HepG2 (cell line): ENCODE data around the gene CREB3. TPM values are rescaled to one million over a fixed set of nuclear protein-coding genes. Genes with fewer than 3 reads are reported as not detected.

Experiments used
- ATAC-seq: fragments of 200-7000 bp; cut with Tn5 transposase; 3 replicates; pipeline ENCODE4 v1.9.1; 2020; ENCODE audit warnings: mild to moderate bottlenecking, moderate library complexity
- BruUV-seq: library from RNA; stranded (reverse); fragments of 400-500 nt; replicated peaks from 2 replicates; lab custom pipeline; 2021; lab: Mats Ljungman, UMichigan
- CTCF ChIA-PET: fragments of 300-600 bp; formaldehyde crosslinking; extraction: SDS; loops from one replicate; lab custom pipeline; 2021; ENCODE audit warnings: low total read pairs, inconsistent platforms, low intra/inter-chr PET ratio; lab: Yijun Ruan, JAX
- POLR2A ChIA-PET: fragments of 350-600 bp; sonication (Branson Sonifier 250); formaldehyde crosslinking; loops from one replicate; lab custom pipeline; 2020; ENCODE audit warnings: antibody characterized with exemption, inconsistent platforms; lab: Yijun Ruan, JAX
- DNase-seq: peaks from one replicate; pipeline ENCODE4 v3.0.0-alpha.2; 2015; ENCODE audit warnings: low spot score
- FAIRE-seq: peaks from 3 replicates; lab custom pipeline; 2011; peaks lifted over from hg19 to GRCh38; lab: Jason Lieb, UNC
- H2AFZ ChIP-seq: one replicate; pipeline ENCODE4 v1.6.1; 2011; ENCODE audit warnings: low read length, inconsistent platforms
- H3K27ac ChIP-seq: fragments of 300-600 bp; 3 replicates; pipeline ENCODE4 v1.8.0; 2011; ENCODE audit warnings: mixed run types, mild to moderate bottlenecking, mixed read lengths, low read length, inconsistent platforms; ENCODE audit not compliant: insufficient read depth; ENCODE audit errors: extremely low read length
- H3K27me3 ChIP-seq, 2 experiments: fragments of 200-600 bp in 1 of 2; 2 replicates in 1 of 2; 3 replicates in 1 of 2; pipeline versions ENCODE4 v1.6.0 to v1.8.0; 2011; ENCODE audit warnings: low read length in 2 of 2, mild to moderate bottlenecking in 2 of 2, moderate library complexity in 2 of 2, inconsistent platforms in 1 of 2; ENCODE audit not compliant: insufficient read depth in 2 of 2, control insufficient read depth in 1 of 2
- H3K36me3 ChIP-seq, 2 experiments: fragments of 200-600 bp in 1 of 2; replicated peaks in 1 of 2; 2 replicates in 1 of 2; 3 replicates in 1 of 2; pipeline versions ENCODE4 v1.5.1 to v1.8.0; 2011; ENCODE audit warnings: low read length in 2 of 2, inconsistent platforms in 1 of 2; ENCODE audit not compliant: insufficient read depth in 2 of 2, control insufficient read depth in 1 of 2
- H3K4me1 ChIP-seq: 2 replicates; pipeline ENCODE4 v1.5.1; 2012; ENCODE audit warnings: low read length, inconsistent platforms; ENCODE audit not compliant: insufficient read depth
- H3K4me2 ChIP-seq: 2 replicates; pipeline ENCODE4 v1.6.0; 2011; ENCODE audit warnings: low read depth, low read length, inconsistent platforms
- H3K4me3 ChIP-seq, 3 experiments: fragments of 200-600 bp in 1 of 3; sonication (generic), shearing (Covaris generic) in 1 of 3; replicated peaks in 1 of 3; 2 replicates each; pipeline ENCODE4 v1.5.1; 2011 to 2016; ENCODE audit warnings: low read length in 3 of 3, inconsistent platforms in 2 of 3, low read depth in 2 of 3, mild to moderate bottlenecking in 2 of 3, control low read depth in 1 of 3, mixed read lengths in 1 of 3; ENCODE audit not compliant: insufficient read depth in 1 of 3
- H3K79me2 ChIP-seq: one replicate; pipeline ENCODE4 v1.6.1; 2011; ENCODE audit warnings: low read length, inconsistent platforms; ENCODE audit not compliant: insufficient read depth
- H3K9ac ChIP-seq: 2 replicates; pipeline ENCODE4 v1.6.0; 2011; ENCODE audit warnings: mild to moderate bottlenecking, low read depth, low read length, inconsistent platforms; ENCODE audit not compliant: insufficient read depth
- H3K9me3 ChIP-seq: 2 replicates; pipeline ENCODE4 v1.5.1; 2012; ENCODE audit warnings: mild to moderate bottlenecking, low read length
- H4K20me1 ChIP-seq: 2 replicates; pipeline ENCODE4 v1.6.0; 2011; ENCODE audit warnings: inconsistent platforms, mild to moderate bottlenecking, low read length, moderate library complexity; ENCODE audit not compliant: insufficient read depth
- ADNP ChIP-seq: sonication (generic); formaldehyde crosslinking; IDR thresholded peaks from 2 replicates; pipeline ENCODE4 v1.4.0; 2020; ENCODE audit warnings: missing genetic modification reagents
- ARNT ChIP-seq: fragments of 450-650 bp; IDR thresholded peaks from 2 replicates; pipeline ENCODE4 v1.6.1; 2017
- ARNTL ChIP-seq: sonication (generic); formaldehyde crosslinking; IDR thresholded peaks from 2 replicates; pipeline ENCODE4 v1.4.0; 2020; ENCODE audit warnings: mild to moderate bottlenecking, missing genetic modification reagents
- BCL6 ChIP-seq: IDR thresholded peaks from 2 replicates; pipeline ENCODE4 v1.6.1; 2016; ENCODE audit warnings: missing genetic modification reagents, missing compliant biosample characterization
- BHLHE40 ChIP-seq: IDR thresholded peaks from 2 replicates; pipeline ENCODE4 v1.6.1; 2011; ENCODE audit warnings: low read length, improper control_type of control experiment
- KMT2B ChIP-seq: IDR thresholded peaks from 2 replicates; pipeline ENCODE4 v1.6.1; 2016; ENCODE audit warnings: missing genetic modification reagents, missing compliant biosample characterization
- NONO ChIP-seq, 2 experiments: fragments of 450-650 bp in 1 of 2; sonication (generic) in 1 of 2; formaldehyde crosslinking in 1 of 2; IDR thresholded peaks in 1 of 2; conservative IDR thresholded peaks in 1 of 2; 2 replicates each; pipeline versions ENCODE4 v1.6.1 to v1.8.0; 2017 to 2022; ENCODE audit warnings: mild to moderate bottlenecking in 1 of 2, missing genetic modification reagents in 1 of 2, moderate library complexity in 1 of 2
- PBX3 ChIP-seq: sonication (generic); formaldehyde crosslinking; IDR thresholded peaks from 2 replicates; pipeline ENCODE4 v1.8.1; 2023; ENCODE audit warnings: missing genetic modification reagents, inconsistent platforms, borderline replicate concordance
- RCOR2 ChIP-seq: IDR thresholded peaks from 2 replicates; pipeline ENCODE4 v1.6.1; 2016; ENCODE audit warnings: missing biosample characterization, missing genetic modification reagents
- SMC3 ChIP-seq: IDR thresholded peaks from 2 replicates; pipeline ENCODE4 v1.6.1; 2011; ENCODE audit warnings: low read length, improper control_type of control experiment
- SNAI1 ChIP-seq: sonication (generic); formaldehyde crosslinking; IDR thresholded peaks from 2 replicates; pipeline ENCODE4 v1.5.0; 2020; ENCODE audit warnings: mild to moderate bottlenecking, missing genetic modification reagents, borderline replicate concordance
- TAF1 ChIP-seq: sonication (generic); formaldehyde crosslinking; IDR thresholded peaks from 2 replicates; pipeline ENCODE4 v1.4.0; 2020; ENCODE audit warnings: missing genetic modification reagents
- TBL1XR1 ChIP-seq: fragments of 150-350 bp; IDR thresholded peaks from 2 replicates; pipeline ENCODE4 v1.6.1; 2014; ENCODE audit warnings: borderline replicate concordance, low read length; ENCODE audit not compliant: partially characterized antibody
- ZFP36L1 ChIP-seq: sonication (generic); formaldehyde crosslinking; IDR thresholded peaks from 2 replicates; pipeline ENCODE4 v1.8.0; 2022; ENCODE audit warnings: mild to moderate bottlenecking, missing genetic modification reagents, moderate library complexity
- ZNF256 ChIP-seq: sonication (generic); formaldehyde crosslinking; conservative IDR thresholded peaks from 2 replicates; pipeline ENCODE4 v1.4.0; 2020; ENCODE audit warnings: missing genetic modification reagents
- ZNF280B ChIP-seq: sonication (generic); formaldehyde crosslinking; IDR thresholded peaks from 2 replicates; pipeline ENCODE4 v1.5.0; 2020; ENCODE audit warnings: missing genetic modification reagents, mild to moderate bottlenecking, borderline replicate concordance
- ZNF383 ChIP-seq: sonication (generic); formaldehyde crosslinking; IDR thresholded peaks from 2 replicates; pipeline ENCODE4 v1.4.0; 2020; ENCODE audit warnings: missing genetic modification reagents, mild to moderate bottlenecking, borderline replicate concordance
- ZNF549 ChIP-seq: sonication (generic); formaldehyde crosslinking; IDR thresholded peaks from 2 replicates; pipeline ENCODE4 v1.5.0; 2020; ENCODE audit warnings: missing genetic modification reagents
- WGBS: methylation state at CpG from one replicate; pipeline ENCODE4 v1.1.6; 2017; ENCODE audit warnings: low lambda C conversion rate; 5-methylcytosine and 5-hydroxymethylcytosine counted together
- in situ Hi-C: cut with HindIII; loops from 2 replicates; pipeline ENCODE4 v1.10.0; 2017; ENCODE audit warnings: low pct_unique_long_range_greater_than_20kb; ENCODE audit not compliant: extremely low pct_ligation_motif_present
- intact Hi-C: fragments of 100-400 bp; cut with micrococcal nuclease; formaldehyde crosslinking; loops from one replicate; pipeline ENCODE4 v1.10.0; 2022; ENCODE audit not compliant: unreplicated experiment
- polyA plus RNA-seq, 8 experiments: library from polyadenylated mRNA; depleted of rRNA in 3 of 8; stranded (reverse) in 7 of 8; unstranded in 1 of 8; fragments of >200 nt; fragmentation: Illumina TruSeq in 4 of 8; extraction: Trizol in 4 of 8; gene quantifications; 2 replicates each; pipeline versions ENCODE4 v1.2.1 to v1.2.3, GENCODE V29; 2011 to 2016; ENCODE audit warnings: low read depth in 4 of 8, missing spikeins in 1 of 8, mixed read lengths in 1 of 8; ENCODE audit not compliant: insufficient read depth in 1 of 8
- total RNA-seq, 5 experiments: library from RNA; depleted of rRNA; stranded (reverse); fragments of >200 nt; fragmentation: Illumina TruSeq; extraction: Trizol; gene quantifications; 2 replicates each; pipeline ENCODE4 v1.2.3, GENCODE V29; 2016; ENCODE audit warnings: low read depth in 1 of 5

Gene CREB3
- total and polyA plus RNA-seq, 2 of the 13 experiments (the other 11 are each of a cell fraction or from before 2014, with no cell fraction given), result 11.1 to 34.2 TPM

GRCh38 chr9:35771075-35771433 is 38.6 kb downstream of the CREB3 start:
- intact Hi-C loops, result no loop called here
- Histone ChIP-seq H3K9ac (no peak overlapping the region), H4K20me1 (no peaks in the 10 kb centered on the region), H3K79me2 (peaks cover 7% of the 10 kb centered on the region), H3K27ac (peak overlapping the region; percentile 7), H3K4me2 (peak overlapping the region; percentile 32; the same call in 1 of the 2 replicates), H3K36me3 (no peaks in the 10 kb centered on the region), H3K4me1 (peaks cover 49% of the 10 kb centered on the region), H2AFZ (no peak overlapping the region), H3K4me3 (no peak overlapping the region), H3K9me3 (no peaks in the 10 kb centered on the region), H3K27me3 (no peaks in the 10 kb centered on the region)
- in situ Hi-C loops, result no loop called here
- no peak for ATAC-seq
- ChIA-PET POLR2A (interaction anchor here (0.7 to 2.3 kb wide), 5 partner anchors 12 to 43 kb away, joined by 3 to 7 read pairs (median 5); partner anchors contain the start of genes CREB3, GBA2, HINT2 and RGP1), CTCF (no interaction called here)
- BruUV-seq, result no TSS peak
- FAIRE-seq, result no peak
- DNase-seq, result no peak
- 77% methylated on average over 4 of the region's 4 CpGs for WGBS
- TF ChIP-seq TAF1 (no peak), ZNF383 (CRISPR knock-in tag) (no peak), NONO (IDR thresholded peaks at IDR 0.05) (no peak), NONO (CRISPR knock-in tag; conservative IDR thresholded peaks at IDR 0.05) (no peak), BHLHE40 (no peak), ARNT (no peak), ZNF256 (no peak), KMT2B (no peak), TBL1XR1 (no peak), ARNTL (no peak), ADNP (CRISPR knock-in tag) (no peak), RCOR2 (CRISPR knock-in tag) (no peak), SNAI1 (no peak), BCL6 (no peak), ZNF549 (CRISPR knock-in tag) (no peak), ZNF280B (CRISPR knock-in tag) (no peak), ZFP36L1 (CRISPR knock-in tag) (no peak), PBX3 (CRISPR knock-in tag) (no peak), SMC3 (no peak)
